Measurements from ENCODE around the gene PIH1D1. TPM values are rescaled to one million over a fixed set of nuclear protein-coding genes. Genes with fewer than 3 reads are reported as not detected.

PIH1D1 gene
- total RNA-seq, 1 experiment from 2014 or later = 116 TPM

DNA sequence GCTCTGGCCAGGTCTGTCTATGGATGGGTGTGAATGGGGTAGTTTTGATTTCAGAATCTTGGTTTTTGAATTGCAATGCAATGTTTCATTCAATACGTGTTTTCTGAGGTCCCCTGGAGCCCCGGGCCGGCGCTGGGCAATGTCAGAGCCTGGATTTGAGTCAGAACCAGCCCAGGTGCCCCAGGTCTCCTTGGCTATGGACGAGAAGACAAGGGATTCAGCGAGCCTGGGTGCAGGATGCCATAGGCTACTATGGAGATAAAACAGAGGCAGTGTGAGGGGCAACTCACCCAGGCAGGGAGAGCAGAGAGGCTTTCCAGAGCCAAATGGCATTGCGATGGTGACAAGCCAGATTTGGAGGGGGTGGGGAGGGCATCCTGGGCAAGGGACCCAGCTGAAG, 34.6 kb upstream of the PIH1D1 start:
- H3K36me3 Mint-ChIP-seq (ENCODE audit: insufficient read depth, unreplicated experiment) = peaks cover 43% of the 10 kb centered on the region
- no peaks in the 10 kb centered on the region for H3K27me3 Mint-ChIP-seq (ENCODE audit: insufficient read depth, unreplicated experiment)
- no peaks in the 10 kb centered on the region for H3K9me3 Mint-ChIP-seq (ENCODE audit: unreplicated experiment)
- TF ChIP-seq, protein P1, sequence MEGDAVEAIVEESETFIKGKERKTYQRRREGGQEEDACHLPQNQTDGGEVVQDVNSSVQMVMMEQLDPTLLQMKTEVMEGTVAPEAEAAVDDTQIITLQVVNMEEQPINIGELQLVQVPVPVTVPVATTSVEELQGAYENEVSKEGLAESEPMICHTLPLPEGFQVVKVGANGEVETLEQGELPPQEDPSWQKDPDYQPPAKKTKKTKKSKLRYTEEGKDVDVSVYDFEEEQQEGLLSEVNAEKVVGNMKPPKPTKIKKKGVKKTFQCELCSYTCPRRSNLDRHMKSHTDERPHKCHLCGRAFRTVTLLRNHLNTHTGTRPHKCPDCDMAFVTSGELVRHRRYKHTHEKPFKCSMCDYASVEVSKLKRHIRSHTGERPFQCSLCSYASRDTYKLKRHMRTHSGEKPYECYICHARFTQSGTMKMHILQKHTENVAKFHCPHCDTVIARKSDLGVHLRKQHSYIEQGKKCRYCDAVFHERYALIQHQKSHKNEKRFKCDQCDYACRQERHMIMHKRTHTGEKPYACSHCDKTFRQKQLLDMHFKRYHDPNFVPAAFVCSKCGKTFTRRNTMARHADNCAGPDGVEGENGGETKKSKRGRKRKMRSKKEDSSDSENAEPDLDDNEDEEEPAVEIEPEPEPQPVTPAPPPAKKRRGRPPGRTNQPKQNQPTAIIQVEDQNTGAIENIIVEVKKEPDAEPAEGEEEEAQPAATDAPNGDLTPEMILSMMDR (IDR thresholded peaks at IDR 0.05; ENCODE audit: unreplicated experiment) = no peak
- no peaks in the 10 kb centered on the region for H3K4me1 Mint-ChIP-seq (ENCODE audit: insufficient read depth, unreplicated experiment)
- no peak overlapping the region for H3K4me3 Mint-ChIP-seq (ENCODE audit: unreplicated experiment)
- CTCF ChIA-PET = interaction anchor here (3.4 kb wide), 1 partner anchor 13 kb away, joined by 22 read pairs; the partner anchor contains the start of gene FLT3LG
- no peak for DNase-seq (ENCODE audit: unreplicated experiment)
- H3K27ac Mint-ChIP-seq (ENCODE audit: low read depth, unreplicated experiment) = peak overlapping the region; percentile 99
- POLR2A ChIA-PET = interaction anchor here (0.6 to 3.7 kb wide), 6 partner anchors 11 to 430 kb away, joined by 3 to 69 read pairs (median 3); partner anchors contain the start of genes ALDH16A1, PRRG2 and RPS11
- no TSS peak for BruUV-seq (replicated peaks)
- intact Hi-C loops (cut with micrococcal nuclease) = loop anchor here (5.0 kb wide), 1 partner anchor 34 kb away; the partner anchor contains the start of genes ALDH16A1 and PIH1D1

DNA sequence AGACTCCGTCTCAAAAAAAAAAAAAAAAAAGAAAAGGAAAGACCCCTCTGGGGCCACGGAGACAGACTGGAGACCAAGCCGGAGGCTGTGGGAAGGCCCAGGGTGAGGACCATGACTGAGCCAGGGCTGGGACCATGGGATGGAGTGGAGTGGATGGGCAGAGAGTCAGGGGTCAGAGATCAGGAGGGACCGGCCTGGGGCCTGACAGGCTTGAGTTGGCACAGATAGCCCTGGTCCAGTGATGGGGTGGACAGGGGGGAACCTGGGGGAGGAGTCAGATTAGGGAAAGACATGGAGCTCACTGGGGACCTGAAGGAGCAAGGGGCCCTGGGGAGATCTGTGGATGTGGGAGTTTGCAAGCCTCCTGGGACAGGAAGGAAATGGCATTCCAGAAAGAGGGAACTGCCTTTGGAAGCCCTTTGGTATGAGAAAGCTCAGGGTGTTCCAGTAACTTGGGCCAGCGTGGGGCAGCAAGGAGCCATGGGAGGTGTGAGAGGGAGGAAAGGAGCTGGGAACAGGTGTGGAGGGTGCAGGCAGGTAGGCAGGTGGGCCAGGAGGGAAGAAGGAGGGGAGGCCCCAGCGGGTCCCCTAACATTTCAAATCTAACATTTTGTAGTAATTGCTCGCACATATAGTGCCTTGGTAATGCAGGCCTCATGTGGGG, 29.5 kb upstream of the PIH1D1 start:
- DNase-seq (ENCODE audit: unreplicated experiment) = no peak
- TF ChIP-seq, protein P1 (IDR thresholded peaks at IDR 0.05; ENCODE audit: unreplicated experiment) = no peak
- H3K9me3 Mint-ChIP-seq (ENCODE audit: unreplicated experiment) = no peaks in the 10 kb centered on the region
- H3K4me1 Mint-ChIP-seq (ENCODE audit: insufficient read depth, unreplicated experiment) = no peaks in the 10 kb centered on the region
- H3K27ac Mint-ChIP-seq (ENCODE audit: low read depth, unreplicated experiment) = no peak overlapping the region
- no TSS peak for BruUV-seq (replicated peaks)
- POLR2A ChIA-PET = interaction anchor here (0.6 kb wide), 1 partner anchor 10 kb away, joined by 3 read pairs; no protein-coding TSS in a partner anchor
- intact Hi-C loops (cut with micrococcal nuclease) = no loop called here
- no peak overlapping the region for H3K4me3 Mint-ChIP-seq (ENCODE audit: unreplicated experiment)
- no peaks in the 10 kb centered on the region for H3K27me3 Mint-ChIP-seq (ENCODE audit: insufficient read depth, unreplicated experiment)
- CTCF ChIA-PET = interaction anchor here (0.8 to 1.4 kb wide), 3 partner anchors 8 to 218 kb away, joined by 3 to 5 read pairs (median 3); no protein-coding TSS in a partner anchor
- H3K36me3 Mint-ChIP-seq (ENCODE audit: insufficient read depth, unreplicated experiment) = no peaks in the 10 kb centered on the region

DNA sequence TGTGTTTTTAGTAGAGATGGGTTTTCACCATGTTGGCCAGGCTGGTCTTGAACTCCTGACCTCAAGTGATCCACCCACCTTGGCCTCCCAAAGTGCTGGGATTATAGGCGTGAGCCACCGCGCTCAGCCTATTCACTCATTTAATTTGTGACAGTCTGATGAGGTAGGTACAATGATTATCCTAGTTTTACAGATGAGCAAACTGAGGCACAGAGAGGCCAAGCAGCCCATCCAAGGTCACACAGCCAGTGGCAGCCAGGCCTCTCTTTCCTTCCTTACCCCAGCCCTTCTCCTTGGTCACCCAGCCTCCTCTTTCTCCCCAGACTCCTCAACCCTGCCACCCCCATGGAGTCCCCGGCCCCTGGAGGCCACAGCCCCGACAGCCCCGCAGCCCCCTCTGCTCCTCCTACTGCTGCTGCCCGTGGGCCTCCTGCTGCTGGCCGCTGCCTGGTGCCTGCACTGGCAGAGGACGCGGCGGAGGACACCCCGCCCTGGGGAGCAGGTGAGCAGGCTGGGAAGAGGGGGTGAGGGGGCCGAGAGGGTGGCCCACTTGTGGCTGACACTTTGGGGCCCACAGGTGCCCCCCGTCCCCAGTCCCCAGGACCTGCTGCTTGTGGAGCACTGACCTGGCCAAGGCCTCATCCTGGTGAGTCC, 28.5 kb upstream of the PIH1D1 start:
- H3K9me3 Mint-ChIP-seq (ENCODE audit: unreplicated experiment) = no peaks in the 10 kb centered on the region
- no peaks in the 10 kb centered on the region for H3K4me1 Mint-ChIP-seq (ENCODE audit: insufficient read depth, unreplicated experiment)
- TF ChIP-seq, protein P1 (IDR thresholded peaks at IDR 0.05; ENCODE audit: unreplicated experiment) = no peak
- ChIA-PET POLR2A (no interaction called here), CTCF (no interaction called here)
- no peaks in the 10 kb centered on the region for H3K36me3 Mint-ChIP-seq (ENCODE audit: insufficient read depth, unreplicated experiment)
- peaks cover 8% of the 10 kb centered on the region for H3K27me3 Mint-ChIP-seq (ENCODE audit: insufficient read depth, unreplicated experiment)
- no peak overlapping the region for H3K4me3 Mint-ChIP-seq (ENCODE audit: unreplicated experiment)
- no peak for DNase-seq (ENCODE audit: unreplicated experiment)
- no TSS peak for BruUV-seq (replicated peaks)
- intact Hi-C loops (cut with micrococcal nuclease) = no loop called here
- H3K27ac Mint-ChIP-seq (ENCODE audit: low read depth, unreplicated experiment) = no peak overlapping the region

All from MCF 10A (cell line).